ENCODE data around the gene UNCX.

DNA sequence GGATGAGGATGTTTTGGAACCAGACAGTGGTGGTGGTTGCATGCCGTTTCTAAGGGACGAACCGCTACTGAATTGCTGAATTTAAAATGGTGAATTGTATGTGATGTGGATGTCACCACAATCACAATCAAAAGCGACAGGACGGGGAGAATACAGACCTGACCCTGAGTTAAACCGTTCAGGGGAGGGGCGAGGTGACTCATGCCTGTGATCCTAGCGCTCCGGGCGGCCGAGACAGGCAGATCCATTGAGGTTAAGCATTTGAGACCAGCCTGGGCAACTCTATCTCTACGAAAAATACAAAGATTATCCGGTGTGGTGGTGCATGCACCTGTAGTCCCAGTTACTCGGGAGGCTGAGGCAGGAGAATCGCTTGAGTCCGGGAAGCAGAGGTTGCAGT lies 46.4 kb downstream of the UNCX start:
- TF ChIP-seq, protein P1, sequence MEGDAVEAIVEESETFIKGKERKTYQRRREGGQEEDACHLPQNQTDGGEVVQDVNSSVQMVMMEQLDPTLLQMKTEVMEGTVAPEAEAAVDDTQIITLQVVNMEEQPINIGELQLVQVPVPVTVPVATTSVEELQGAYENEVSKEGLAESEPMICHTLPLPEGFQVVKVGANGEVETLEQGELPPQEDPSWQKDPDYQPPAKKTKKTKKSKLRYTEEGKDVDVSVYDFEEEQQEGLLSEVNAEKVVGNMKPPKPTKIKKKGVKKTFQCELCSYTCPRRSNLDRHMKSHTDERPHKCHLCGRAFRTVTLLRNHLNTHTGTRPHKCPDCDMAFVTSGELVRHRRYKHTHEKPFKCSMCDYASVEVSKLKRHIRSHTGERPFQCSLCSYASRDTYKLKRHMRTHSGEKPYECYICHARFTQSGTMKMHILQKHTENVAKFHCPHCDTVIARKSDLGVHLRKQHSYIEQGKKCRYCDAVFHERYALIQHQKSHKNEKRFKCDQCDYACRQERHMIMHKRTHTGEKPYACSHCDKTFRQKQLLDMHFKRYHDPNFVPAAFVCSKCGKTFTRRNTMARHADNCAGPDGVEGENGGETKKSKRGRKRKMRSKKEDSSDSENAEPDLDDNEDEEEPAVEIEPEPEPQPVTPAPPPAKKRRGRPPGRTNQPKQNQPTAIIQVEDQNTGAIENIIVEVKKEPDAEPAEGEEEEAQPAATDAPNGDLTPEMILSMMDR (conservative IDR thresholded peaks at IDR 0.05; ENCODE audit: low read length): no peak
- TF ChIP-seq EZH2phosphoT487 (IDR thresholded peaks at IDR 0.05; ENCODE audit: borderline replicate concordance, low read depth, low read length): no peak

Data from OCI-LY7 (cell line).